Progenitor cell of endocrine pancreas (in vitro differentiated cells): ENCODE measurements around the gene IL25. TPM values are rescaled to one million over a fixed set of nuclear protein-coding genes. Genes with fewer than 3 reads are reported as not detected.

ENCODE experiments used
- DNase-seq: peaks from one replicate; pipeline ENCODE4 v3.0.0; 2021; ENCODE audit warnings: low spot score; ENCODE audit not compliant: unreplicated experiment
- H3K27ac Mint-ChIP-seq: 2 replicates; pipeline ENCODE4 v1.8.0; 2021; ENCODE audit warnings: mild to moderate bottlenecking, moderate library complexity, mixed read lengths
- H3K27me3 Mint-ChIP-seq: 2 replicates; pipeline ENCODE4 v1.8.0; 2021; ENCODE audit warnings: mixed read lengths
- H3K36me3 Mint-ChIP-seq: 2 replicates; pipeline ENCODE4 v1.8.0; 2022; ENCODE audit warnings: mixed read lengths; ENCODE audit not compliant: insufficient read depth
- H3K4me1 Mint-ChIP-seq: 2 replicates; pipeline ENCODE4 v1.8.0; 2021; ENCODE audit warnings: low read depth, mixed read lengths
- H3K4me3 Mint-ChIP-seq: 2 replicates; pipeline ENCODE4 v1.8.0; 2021; ENCODE audit warnings: low read depth, mild to moderate bottlenecking, moderate library complexity, mixed read lengths
- H3K9me3 Mint-ChIP-seq: 2 replicates; pipeline ENCODE4 v1.8.0; 2021; ENCODE audit warnings: low read depth, mixed read lengths
- CTCF ChIP-seq: fragments of 200-600 bp; sonication (generic); IDR thresholded peaks from one replicate; pipeline ENCODE4 v1.5.0; 2021; ENCODE audit warnings: antibody characterized with exemption, mild to moderate bottlenecking; ENCODE audit not compliant: unreplicated experiment
- total RNA-seq: library from RNA; stranded (reverse); gene quantifications from 2 replicates; pipeline ENCODE4 v1.2.1, GENCODE V29; 2021

The IL25 gene
- total RNA-seq, 1 donor from 2014 or later, result not detected

GRCh38 chr14:23349156-23349845 is 23.3 kb upstream of the IL25 start:
- H3K9me3 Mint-ChIP-seq, result peaks cover 11% of the 10 kb centered on the region
- no peak overlapping the region for H3K4me3 Mint-ChIP-seq
- H3K36me3 Mint-ChIP-seq, result peaks cover 8% of the 10 kb centered on the region
- no peak overlapping the region for H3K27ac Mint-ChIP-seq
- peaks cover 26% of the 10 kb centered on the region for H3K27me3 Mint-ChIP-seq
- peaks cover 15% of the 10 kb centered on the region for H3K4me1 Mint-ChIP-seq
- no peak for DNase-seq
- TF ChIP-seq CTCF, result no peak

DNA sequence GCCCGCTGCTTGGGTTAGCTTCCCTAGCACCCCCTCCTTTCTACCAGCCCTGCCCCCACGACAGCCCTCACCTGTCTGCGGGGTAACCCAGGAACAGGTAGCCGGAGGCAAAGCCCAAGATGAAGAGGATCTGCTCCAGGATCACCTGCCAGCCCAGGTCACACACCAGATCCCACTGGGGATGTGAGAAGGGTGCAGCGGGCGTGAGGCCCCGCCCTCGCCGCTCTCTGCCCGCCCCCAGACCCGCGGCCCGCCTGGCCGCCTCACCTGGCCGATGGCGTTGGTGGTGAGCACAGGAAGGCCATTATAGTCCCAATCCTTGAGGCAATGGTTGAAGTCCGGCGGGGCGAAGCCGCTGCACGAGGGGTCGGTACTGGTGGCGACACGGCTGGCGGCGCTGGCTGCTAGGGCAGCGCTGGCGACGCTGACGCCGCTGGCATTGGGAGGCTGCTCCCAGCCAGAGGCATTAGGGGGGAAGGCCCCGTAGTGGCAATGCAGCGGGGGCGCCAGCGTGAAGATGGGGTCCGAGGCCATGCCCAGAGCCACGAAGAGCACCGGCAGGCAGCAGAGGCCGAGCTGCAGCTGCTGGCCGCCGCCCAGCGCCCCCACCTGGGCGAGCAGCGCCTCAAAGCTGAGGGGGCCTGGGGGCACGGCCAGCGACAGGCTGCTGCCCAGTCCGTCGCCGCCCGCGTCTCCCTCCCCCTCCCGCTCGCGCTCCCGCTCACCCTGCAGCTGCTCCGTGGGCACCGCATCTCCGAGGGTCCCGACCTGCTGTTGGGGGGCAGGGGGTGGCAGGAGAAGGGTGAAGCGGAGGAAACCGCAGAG is 20.7 kb upstream of the IL25 start:
- H3K4me3 Mint-ChIP-seq, result peak overlapping the region; percentile 70
- no peak overlapping the region for H3K27ac Mint-ChIP-seq
- no peak for DNase-seq
- H3K27me3 Mint-ChIP-seq, result peaks cover 34% of the 10 kb centered on the region
- H3K9me3 Mint-ChIP-seq, result peaks cover 11% of the 10 kb centered on the region
- peaks cover 8% of the 10 kb centered on the region for H3K4me1 Mint-ChIP-seq
- H3K36me3 Mint-ChIP-seq, result peaks cover 10% of the 10 kb centered on the region
- peak; percentile 46 for TF ChIP-seq CTCF

DNA sequence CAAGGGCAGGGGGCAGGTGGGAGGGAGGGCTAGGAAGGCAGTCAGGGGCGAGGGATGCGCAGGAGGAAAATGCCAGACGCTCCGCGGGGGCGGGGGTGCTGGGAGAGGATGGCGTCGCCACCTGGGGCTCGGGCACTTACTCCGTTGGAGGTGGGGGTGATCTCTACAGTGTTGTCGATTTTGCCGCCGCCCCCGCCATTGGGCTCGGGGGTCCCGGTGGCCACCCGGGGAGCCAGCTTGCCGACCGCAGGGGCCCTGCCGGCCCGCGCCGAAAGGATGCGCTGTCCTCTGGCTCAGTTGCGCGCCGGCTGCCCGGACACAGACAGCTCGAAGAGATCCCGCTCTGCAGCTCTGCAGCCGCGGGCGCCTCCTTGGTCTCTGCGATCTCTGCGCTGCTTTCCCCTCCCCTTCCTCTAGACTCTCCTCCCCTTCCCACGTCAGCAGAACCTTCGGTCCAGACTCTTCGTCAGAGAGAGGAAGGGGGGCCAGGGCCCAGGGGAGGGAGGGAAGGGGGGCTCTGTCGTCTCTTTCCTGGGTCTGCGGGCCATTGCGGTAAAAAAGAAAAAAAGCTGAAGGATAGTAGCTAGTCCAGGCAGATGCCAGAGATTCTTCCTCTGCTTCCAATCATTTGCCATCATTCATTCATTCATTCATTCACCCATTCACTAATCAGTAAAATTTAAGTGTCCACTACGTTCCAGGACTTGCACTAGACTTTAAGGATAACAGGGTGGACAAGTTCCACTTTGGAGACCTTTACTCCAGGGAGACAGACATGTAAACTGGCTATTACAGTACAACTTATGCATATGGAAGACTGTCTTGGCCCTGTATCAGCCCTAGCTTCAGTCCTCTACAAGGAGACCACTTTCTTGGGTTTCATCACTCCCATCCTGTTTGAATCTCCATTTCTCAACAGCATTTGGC is 19.8 kb upstream of the IL25 start, which contains the start of gene SLC22A17:
Gene SLC22A17 (minus strand): TSS at position 382 of the 927 bp plus-strand sequence.
- peaks cover 11% of the 10 kb centered on the region for H3K9me3 Mint-ChIP-seq
- peak within 1 kb of the TSS; percentile 54 for H3K27ac Mint-ChIP-seq
- peaks cover 34% of the 10 kb centered on the region for H3K27me3 Mint-ChIP-seq
- H3K4me1 Mint-ChIP-seq, result peaks cover 8% of the 10 kb centered on the region
- TF ChIP-seq CTCF, result no peak
- peaks cover 10% of the 10 kb centered on the region for H3K36me3 Mint-ChIP-seq
- H3K4me3 Mint-ChIP-seq, result peak within 1 kb of the TSS; percentile 70
- DNase-seq, result peak; percentile 36

DNA sequence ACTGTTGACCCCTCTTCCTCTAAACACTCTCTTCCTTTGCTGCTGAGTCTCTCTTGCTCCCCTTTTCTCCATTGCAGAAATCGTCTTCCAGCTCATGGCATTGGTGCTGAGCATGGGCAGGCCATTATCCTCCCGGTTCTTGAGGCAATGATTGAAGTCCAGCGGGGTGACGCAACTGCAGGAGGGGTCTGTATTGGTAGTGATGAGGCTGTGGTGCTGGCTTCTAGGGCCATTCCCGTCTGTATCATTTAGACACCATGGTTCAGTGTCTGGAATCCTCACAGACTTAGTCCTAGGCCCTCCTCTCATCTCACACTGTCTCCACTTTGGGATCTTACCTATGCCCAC is 19.2 kb upstream of the IL25 start:
- H3K9me3 Mint-ChIP-seq, result peaks cover 11% of the 10 kb centered on the region
- H3K27me3 Mint-ChIP-seq, result peaks cover 34% of the 10 kb centered on the region
- no peak overlapping the region for H3K27ac Mint-ChIP-seq
- no peak for TF ChIP-seq CTCF
- DNase-seq, result no peak
- H3K4me1 Mint-ChIP-seq, result peaks cover 8% of the 10 kb centered on the region
- peak overlapping the region; percentile 63 for H3K4me3 Mint-ChIP-seq
- peaks cover 10% of the 10 kb centered on the region for H3K36me3 Mint-ChIP-seq

- Mint-ChIP-seq H3K27me3 (peaks cover 34% of the 10 kb centered on the region), H3K9me3 (peaks cover 11% of the 10 kb centered on the region), H3K27ac (no peak overlapping the region), H3K4me3 (no peak overlapping the region), H3K4me1 (peaks cover 8% of the 10 kb centered on the region), H3K36me3 (peaks cover 10% of the 10 kb centered on the region)
- no peak for TF ChIP-seq CTCF
- no peak for DNase-seq
Measured at GRCh38 chr14:23354990-23355389, 17.6 kb upstream of the IL25 start.
